Sigmoid colon (tissue), 4 donors: ENCODE results near the gene TMEM203.

ENCODE experiments used
- POLR2AphosphoS5 ChIP-seq, 4 donors: sonication (generic); formaldehyde crosslinking; IDR thresholded peaks; one replicate each; pipeline ENCODE4 v1.6.1; 2017; ENCODE audit warnings: antibody characterized with exemption in 4 of 4
- TF ChIP-seq, protein P1 (sequence below), 4 experiments: fragments of 450-650 bp in 3 of 4; fragments of 200-600 bp in 1 of 4; IDR thresholded peaks; one replicate each; pipeline ENCODE4 v1.5.1; 2016 to 2019; ENCODE audit warnings: antibody characterized with exemption in 4 of 4, mild to moderate bottlenecking in 3 of 4, moderate library complexity in 2 of 4

DNA sequence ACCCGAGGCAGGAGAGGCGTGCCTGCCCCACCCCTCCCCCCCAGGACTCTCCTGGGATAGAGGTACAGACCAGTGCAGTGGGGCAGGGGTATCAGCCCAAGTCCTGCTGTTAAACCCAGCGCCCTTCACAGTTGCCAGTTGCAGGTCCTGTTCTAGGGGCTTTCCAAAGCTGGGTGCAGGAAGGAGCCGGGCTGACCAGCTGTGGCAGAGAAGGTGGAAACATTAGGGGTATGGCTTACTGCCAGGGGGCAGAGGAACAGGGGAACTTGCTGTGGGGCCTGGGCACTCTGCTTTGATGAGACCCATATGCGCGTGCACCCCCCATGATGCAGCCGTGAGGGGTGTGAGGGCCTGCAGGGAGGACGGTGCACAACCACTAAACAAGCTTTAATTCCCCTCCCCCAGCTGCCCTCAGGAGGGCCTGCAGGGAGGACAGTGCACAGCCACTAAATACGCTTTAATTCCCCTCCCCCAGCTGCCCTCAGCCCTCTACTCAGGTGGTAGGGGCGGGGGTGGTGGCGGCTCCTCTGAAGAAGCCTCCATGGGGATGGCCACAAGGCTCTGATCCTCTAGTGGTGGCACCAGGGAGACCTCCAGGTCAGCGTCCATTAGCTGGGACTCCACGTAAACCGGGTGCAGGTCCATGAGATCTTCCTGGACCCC lies 34.8 kb downstream of the TMEM203 start:
- TF ChIP-seq, protein P1, sequence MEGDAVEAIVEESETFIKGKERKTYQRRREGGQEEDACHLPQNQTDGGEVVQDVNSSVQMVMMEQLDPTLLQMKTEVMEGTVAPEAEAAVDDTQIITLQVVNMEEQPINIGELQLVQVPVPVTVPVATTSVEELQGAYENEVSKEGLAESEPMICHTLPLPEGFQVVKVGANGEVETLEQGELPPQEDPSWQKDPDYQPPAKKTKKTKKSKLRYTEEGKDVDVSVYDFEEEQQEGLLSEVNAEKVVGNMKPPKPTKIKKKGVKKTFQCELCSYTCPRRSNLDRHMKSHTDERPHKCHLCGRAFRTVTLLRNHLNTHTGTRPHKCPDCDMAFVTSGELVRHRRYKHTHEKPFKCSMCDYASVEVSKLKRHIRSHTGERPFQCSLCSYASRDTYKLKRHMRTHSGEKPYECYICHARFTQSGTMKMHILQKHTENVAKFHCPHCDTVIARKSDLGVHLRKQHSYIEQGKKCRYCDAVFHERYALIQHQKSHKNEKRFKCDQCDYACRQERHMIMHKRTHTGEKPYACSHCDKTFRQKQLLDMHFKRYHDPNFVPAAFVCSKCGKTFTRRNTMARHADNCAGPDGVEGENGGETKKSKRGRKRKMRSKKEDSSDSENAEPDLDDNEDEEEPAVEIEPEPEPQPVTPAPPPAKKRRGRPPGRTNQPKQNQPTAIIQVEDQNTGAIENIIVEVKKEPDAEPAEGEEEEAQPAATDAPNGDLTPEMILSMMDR (IDR thresholded peaks at IDR 0.05), result no peak
- TF ChIP-seq POLR2AphosphoS5 (IDR thresholded peaks at IDR 0.05), result no peak
